PC-9 (cell line): Measurements from ENCODE around the gene ZNF358.

Source experiments
- EZH2 ChIP-seq: fragments of 200-600 bp; sonication (generic); IDR thresholded peaks from 2 replicates; pipeline ENCODE4 v1.8.0; 2017; ENCODE audit warnings: antibody characterized with exemption, low read depth
- TF ChIP-seq, protein P1 (sequence below): fragments of 200-600 bp; sonication (generic); conservative IDR thresholded peaks from 2 replicates; pipeline ENCODE4 v1.6.1; 2017; ENCODE audit warnings: mixed run types, antibody characterized with exemption, mild to moderate bottlenecking, moderate library complexity

DNA sequence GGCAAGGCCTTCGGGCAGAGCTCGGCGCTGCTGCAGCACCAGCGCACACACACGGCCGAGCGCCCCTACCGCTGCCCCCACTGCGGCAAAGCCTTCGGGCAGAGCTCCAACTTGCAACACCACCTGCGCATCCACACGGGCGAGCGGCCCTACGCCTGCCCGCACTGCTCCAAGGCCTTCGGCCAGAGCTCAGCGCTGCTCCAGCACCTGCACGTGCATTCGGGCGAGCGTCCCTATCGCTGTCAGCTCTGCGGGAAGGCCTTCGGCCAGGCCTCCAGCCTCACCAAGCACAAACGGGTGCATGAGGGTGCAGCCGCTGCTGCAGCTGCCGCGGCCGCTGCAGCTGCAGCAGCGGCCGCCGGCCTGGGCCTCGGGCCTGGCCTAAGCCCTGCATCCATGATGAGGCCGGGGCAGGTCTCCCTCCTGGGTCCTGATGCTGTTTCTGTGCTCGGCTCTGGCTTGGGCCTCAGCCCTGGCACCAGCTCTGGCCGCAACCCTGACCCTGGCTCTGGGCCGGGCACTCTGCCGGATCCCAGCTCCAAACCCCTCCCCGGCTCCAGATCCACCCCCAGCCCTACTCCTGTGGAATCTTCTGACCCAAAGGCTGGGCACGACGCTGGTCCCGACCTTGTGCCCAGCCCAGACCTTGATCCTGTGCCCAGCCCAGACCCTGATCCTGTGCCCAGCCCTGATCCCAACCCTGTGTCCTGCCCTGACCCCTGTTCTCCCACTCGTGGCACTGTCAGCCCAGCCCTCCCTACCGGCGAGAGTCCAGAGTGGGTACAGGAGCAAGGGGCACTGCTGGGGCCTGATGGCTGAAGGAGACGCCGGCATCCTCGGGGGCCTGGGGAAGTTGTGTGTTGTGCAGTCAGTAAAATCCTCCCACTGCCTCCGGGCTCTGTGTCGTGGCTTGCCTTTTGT is 4.5 kb downstream of the ZNF358 start:
- TF ChIP-seq, protein P1, sequence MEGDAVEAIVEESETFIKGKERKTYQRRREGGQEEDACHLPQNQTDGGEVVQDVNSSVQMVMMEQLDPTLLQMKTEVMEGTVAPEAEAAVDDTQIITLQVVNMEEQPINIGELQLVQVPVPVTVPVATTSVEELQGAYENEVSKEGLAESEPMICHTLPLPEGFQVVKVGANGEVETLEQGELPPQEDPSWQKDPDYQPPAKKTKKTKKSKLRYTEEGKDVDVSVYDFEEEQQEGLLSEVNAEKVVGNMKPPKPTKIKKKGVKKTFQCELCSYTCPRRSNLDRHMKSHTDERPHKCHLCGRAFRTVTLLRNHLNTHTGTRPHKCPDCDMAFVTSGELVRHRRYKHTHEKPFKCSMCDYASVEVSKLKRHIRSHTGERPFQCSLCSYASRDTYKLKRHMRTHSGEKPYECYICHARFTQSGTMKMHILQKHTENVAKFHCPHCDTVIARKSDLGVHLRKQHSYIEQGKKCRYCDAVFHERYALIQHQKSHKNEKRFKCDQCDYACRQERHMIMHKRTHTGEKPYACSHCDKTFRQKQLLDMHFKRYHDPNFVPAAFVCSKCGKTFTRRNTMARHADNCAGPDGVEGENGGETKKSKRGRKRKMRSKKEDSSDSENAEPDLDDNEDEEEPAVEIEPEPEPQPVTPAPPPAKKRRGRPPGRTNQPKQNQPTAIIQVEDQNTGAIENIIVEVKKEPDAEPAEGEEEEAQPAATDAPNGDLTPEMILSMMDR = no peak
- no peak for TF ChIP-seq EZH2
